Coronary artery (tissue), 2 donors: ENCODE measurements around the gene SMYD5.

Source experiments
- DNase-seq: peaks from one replicate; pipeline ENCODE4 v3.0.0-alpha.2; 2017; ENCODE audit warnings: low spot score
- H3K27ac ChIP-seq, 2 donors: fragments of 200-600 bp; sonication (generic); one replicate each; pipeline ENCODE4 v1.5.1; 2016 to 2019
- H3K4me3 ChIP-seq: fragments of 200-600 bp; sonication (generic); 2 replicates; pipeline ENCODE4 v1.5.1; 2016; ENCODE audit warnings: mild to moderate bottlenecking, moderate library complexity
- CTCF ChIP-seq: fragments of 200-600 bp; sonication (generic); IDR thresholded peaks from one replicate; pipeline ENCODE4 v1.5.1; 2019; ENCODE audit warnings: antibody characterized with exemption

SMYD5 gene

GRCh38 chr2:73233154-73233931 is 19.3 kb downstream of the SMYD5 start, which contains the start of gene PRADC1:
TSS of gene PRADC1 (minus strand) at chr2:73233239. CDS start at chr2:73233160, 79 bp downstream.
- H3K27ac ChIP-seq = peak within 1 kb of the TSS; percentile 96 to 97
- no peak for TF ChIP-seq CTCF

GRCh38 chr2:73233932-73234832 is 20.1 kb downstream of the SMYD5 start, which contains the start of gene CCT7:
TSS of gene CCT7 (plus strand) at chr2:73234308. CDS start at chr2:73234379, 71 bp downstream.
- TF ChIP-seq CTCF = no peak
- peak within 1 kb of the TSS; percentile 92 for H3K4me3 ChIP-seq
- H3K27ac ChIP-seq = peak within 1 kb of the TSS; percentile 96 to 97
- DNase-seq = peak; percentile 91

More at GRCh38 chr2:73233154-73233931, 19.3 kb downstream of the SMYD5 start, which contains the start of gene PRADC1:
- DNase-seq = peak; percentile 100
- H3K4me3 ChIP-seq = peak within 1 kb of the TSS; percentile 92

- Histone ChIP-seq H3K27ac (no peak overlapping the region), H3K4me3 (peak overlapping the region; percentile 92)
- no peak for TF ChIP-seq CTCF
- no peak for DNase-seq
Measured at GRCh38 chr2:73235315-73236028, 21.4 kb downstream of the SMYD5 start.

GRCh38 chr2:73237168-73237567 is 23.1 kb downstream of the SMYD5 start:
- no peak for DNase-seq
- no peak for TF ChIP-seq CTCF
- no peak overlapping the region for H3K27ac ChIP-seq
- H3K4me3 ChIP-seq = no peak overlapping the region

GRCh38 chr2:73238149-73238548 is 24.1 kb downstream of the SMYD5 start:
- no peak for TF ChIP-seq CTCF
- no peak for DNase-seq
- no peak overlapping the region for H3K4me3 ChIP-seq
- no peak overlapping the region for H3K27ac ChIP-seq

- Histone ChIP-seq H3K4me3 (no peak overlapping the region), H3K27ac (no peak overlapping the region)
- TF ChIP-seq CTCF = no peak
- no peak for DNase-seq
Measured at GRCh38 chr2:73238976-73239375, 24.9 kb downstream of the SMYD5 start.
